Measurements from ENCODE around the gene PPM1N. TPM values are rescaled to one million over a fixed set of nuclear protein-coding genes. Genes with fewer than 3 reads are reported as not detected.

PPM1N gene
- total and polyA plus RNA-seq, 2 of the 13 experiments (the other 11 are each of a cell fraction or from before 2014, with no cell fraction given) = 0.31 to 1.8 TPM

DNA sequence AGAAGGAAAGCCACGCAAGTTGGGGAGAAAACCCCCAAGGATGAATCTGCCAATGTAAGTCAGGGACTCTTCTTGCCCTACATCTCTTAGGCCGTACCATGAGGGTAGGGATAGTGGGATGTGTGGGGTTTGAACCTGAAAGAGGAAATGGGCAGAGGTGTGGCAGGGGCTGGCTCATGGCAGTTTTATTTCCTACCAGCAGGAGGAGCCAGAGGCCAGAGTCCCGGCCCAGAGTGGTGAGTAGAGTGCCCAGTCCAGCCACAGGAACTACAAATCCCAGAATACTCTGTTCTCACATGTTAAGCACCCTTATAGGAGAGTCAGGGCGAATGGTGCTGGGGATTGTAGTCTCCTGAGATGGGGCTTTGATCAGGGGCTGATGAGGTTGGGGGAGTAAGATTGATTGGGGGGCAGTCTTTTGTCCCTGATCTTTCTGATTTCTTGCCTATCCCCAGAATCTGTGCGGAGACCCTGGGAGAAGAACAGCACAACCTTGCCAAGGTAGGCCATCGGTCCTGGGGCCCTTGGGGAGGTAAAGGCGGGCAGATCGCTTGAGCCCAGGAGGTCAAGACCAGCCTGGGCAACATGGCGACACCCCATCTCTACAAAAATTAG, 25.5 kb downstream of the PPM1N start (continued):
- no peak for TF ChIP-seq HNF1A (IDR thresholded peaks at IDR 0.05; ENCODE audit: low read depth)
- no peak for TF ChIP-seq HNF1A (CRISPR knock-in tag; IDR thresholded peaks at IDR 0.05; ENCODE audit: borderline replicate concordance)
- TF ChIP-seq, protein P1, sequence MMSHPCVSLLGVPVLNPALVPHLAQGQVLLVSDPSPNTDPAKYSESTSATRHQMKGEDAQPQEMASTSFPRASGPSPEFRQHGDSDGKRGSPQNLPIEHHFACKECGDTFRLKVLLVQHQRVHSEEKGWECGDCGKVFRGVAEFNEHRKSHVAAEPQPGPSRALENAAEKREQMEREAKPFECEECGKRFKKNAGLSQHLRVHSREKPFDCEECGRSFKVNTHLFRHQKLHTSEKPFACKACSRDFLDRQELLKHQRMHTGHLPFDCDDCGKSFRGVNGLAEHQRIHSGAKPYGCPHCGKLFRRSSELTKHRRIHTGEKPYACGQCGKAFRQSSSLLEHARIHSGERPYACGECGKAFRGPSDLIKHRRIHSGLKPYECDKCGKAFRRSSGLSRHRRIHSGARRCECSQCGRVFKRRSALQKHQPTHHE (CRISPR knock-in tag; IDR thresholded peaks at IDR 0.05; ENCODE audit: borderline replicate concordance) = no peak
- TF ChIP-seq SPEN (CRISPR knock-in tag; IDR thresholded peaks at IDR 0.05; ENCODE audit: low read depth) = no peak
- TF ChIP-seq, protein P2, sequence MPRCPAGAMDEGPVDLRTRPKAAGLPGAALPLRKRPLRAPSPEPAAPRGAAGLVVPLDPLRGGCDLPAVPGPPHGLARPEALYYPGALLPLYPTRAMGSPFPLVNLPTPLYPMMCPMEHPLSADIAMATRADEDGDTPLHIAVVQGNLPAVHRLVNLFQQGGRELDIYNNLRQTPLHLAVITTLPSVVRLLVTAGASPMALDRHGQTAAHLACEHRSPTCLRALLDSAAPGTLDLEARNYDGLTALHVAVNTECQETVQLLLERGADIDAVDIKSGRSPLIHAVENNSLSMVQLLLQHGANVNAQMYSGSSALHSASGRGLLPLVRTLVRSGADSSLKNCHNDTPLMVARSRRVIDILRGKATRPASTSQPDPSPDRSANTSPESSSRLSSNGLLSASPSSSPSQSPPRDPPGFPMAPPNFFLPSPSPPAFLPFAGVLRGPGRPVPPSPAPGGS (CRISPR knock-in tag; IDR thresholded peaks at IDR 0.05) = no peak
- no peak for TF ChIP-seq KLF6 (CRISPR knock-in tag; IDR thresholded peaks at IDR 0.05)
- TF ChIP-seq, protein P3, sequence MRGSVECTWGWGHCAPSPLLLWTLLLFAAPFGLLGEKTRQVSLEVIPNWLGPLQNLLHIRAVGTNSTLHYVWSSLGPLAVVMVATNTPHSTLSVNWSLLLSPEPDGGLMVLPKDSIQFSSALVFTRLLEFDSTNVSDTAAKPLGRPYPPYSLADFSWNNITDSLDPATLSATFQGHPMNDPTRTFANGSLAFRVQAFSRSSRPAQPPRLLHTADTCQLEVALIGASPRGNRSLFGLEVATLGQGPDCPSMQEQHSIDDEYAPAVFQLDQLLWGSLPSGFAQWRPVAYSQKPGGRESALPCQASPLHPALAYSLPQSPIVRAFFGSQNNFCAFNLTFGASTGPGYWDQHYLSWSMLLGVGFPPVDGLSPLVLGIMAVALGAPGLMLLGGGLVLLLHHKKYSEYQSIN (CRISPR knock-in tag; IDR thresholded peaks at IDR 0.05; ENCODE audit: borderline replicate concordance) = no peak
- TF ChIP-seq MTF2 (CRISPR knock-in tag; IDR thresholded peaks at IDR 0.05; ENCODE audit: borderline replicate concordance) = no peak
- TF ChIP-seq SALL1 (CRISPR knock-in tag; IDR thresholded peaks at IDR 0.05) = peak; percentile 44; the same call in 1 of the 2 replicates
- TF ChIP-seq POLR2A (IDR thresholded peaks at IDR 0.05; ENCODE audit: insufficient read depth in 1 of 2, low read depth in 2 of 2, low read length in 2 of 2) = no peak
- TF ChIP-seq, protein P4, sequence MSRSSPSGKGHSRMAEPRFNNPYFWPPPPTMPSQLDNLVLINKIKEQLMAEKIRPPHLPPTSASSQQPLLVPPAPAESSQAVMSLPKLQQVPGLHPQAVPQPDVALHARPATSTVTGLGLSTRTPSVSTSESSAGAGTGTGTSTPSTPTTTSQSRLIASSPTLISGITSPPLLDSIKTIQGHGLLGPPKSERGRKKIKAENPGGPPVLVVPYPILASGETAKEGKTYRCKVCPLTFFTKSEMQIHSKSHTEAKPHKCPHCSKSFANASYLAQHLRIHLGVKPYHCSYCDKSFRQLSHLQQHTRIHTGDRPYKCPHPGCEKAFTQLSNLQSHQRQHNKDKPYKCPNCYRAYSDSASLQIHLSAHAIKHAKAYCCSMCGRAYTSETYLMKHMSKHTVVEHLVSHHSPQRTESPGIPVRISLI (CRISPR knock-in tag; IDR thresholded peaks at IDR 0.05; ENCODE audit: borderline replicate concordance) = no peak
- TF ChIP-seq RFX3 (CRISPR knock-in tag; IDR thresholded peaks at IDR 0.05) = no peak
- no peak for TF ChIP-seq PAXIP1 (CRISPR knock-in tag; conservative IDR thresholded peaks at IDR 0.05)
- TF ChIP-seq, protein P5, sequence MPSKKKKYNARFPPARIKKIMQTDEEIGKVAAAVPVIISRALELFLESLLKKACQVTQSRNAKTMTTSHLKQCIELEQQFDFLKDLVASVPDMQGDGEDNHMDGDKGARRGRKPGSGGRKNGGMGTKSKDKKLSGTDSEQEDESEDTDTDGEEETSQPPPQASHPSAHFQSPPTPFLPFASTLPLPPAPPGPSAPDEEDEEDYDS (CRISPR knock-in tag; IDR thresholded peaks at IDR 0.05) = no peak
- no peak for TF ChIP-seq ESRRA (CRISPR knock-in tag; IDR thresholded peaks at IDR 0.05; ENCODE audit: low read depth)
- peak; percentile 83 for TF ChIP-seq HCFC1 (IDR thresholded peaks at IDR 0.05; ENCODE audit: low read depth, low read length)
